NAMALWA (cell line): ENCODE results near the gene KCNMB1.

Experiments used
- DNase-seq: peaks from one replicate; pipeline ENCODE4 v3.0.0-alpha.2; 2015; ENCODE audit warnings: low spot score

Gene KCNMB1

DNA sequence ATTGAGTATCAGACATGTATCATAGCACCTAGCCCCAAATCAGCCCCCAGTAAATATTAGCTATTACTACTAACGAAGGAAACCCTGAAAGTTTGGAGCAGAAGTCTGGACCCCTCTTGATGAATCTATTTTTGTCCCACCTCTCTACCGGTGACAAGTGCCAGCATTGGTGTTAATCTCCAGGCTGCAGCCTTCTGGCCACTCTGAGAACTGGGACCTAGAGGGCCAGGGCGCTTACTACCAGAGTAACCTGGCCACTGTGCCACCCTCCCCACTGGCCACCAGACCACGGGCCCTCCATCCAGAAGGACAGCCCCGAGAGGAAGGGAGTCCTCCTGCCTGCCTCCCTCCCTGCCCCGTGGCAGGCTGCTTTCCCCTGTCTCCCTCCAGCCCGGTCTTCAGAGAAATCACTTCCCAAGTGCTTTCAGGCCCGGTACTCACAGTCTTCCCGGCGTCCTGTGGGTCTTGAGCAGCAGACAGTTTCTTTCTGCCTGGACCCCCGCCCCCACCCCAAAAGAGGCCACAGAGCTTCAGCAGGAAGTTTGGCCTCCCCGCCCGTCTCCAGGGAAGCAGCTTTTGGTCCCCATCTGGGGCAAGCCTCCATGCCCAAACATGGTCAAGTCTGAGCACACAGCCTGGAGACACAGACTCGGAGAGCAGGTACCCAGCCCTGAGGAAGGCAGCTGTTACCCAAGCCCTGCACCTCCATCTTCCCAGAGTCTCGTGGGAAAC, at the start of gene KCNMB1:
KCNMB1 (minus strand) TSS at position 550 of the 732 bp plus-strand sequence. CDS start 3,920 bp downstream, outside the sequence.
- DNase-seq = no peak

DNA sequence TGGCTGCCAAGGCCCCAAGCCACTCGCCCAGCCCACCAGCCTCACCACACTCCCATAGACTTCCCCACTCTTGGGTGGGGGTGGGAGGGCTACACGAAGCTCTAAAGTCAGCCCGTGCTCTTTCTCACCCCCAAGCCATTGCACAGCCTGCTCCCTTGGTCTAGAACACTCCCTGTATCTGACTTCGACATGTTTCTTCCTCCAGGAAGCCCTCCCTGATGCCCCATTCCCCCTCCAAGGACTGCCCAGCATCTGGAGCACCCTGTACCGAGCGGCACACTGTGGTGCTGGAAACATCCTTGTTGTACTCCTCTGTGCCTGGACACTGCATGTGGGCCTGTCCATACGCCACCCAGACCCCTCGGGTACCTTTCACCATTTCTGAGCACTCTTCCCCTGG, 49.4 kb upstream of the KCNMB1 start:
- DNase-seq = no peak

GRCh38 chr5:170437621-170438375, 48.6 kb upstream of the KCNMB1 start:
- no peak for DNase-seq

DNA sequence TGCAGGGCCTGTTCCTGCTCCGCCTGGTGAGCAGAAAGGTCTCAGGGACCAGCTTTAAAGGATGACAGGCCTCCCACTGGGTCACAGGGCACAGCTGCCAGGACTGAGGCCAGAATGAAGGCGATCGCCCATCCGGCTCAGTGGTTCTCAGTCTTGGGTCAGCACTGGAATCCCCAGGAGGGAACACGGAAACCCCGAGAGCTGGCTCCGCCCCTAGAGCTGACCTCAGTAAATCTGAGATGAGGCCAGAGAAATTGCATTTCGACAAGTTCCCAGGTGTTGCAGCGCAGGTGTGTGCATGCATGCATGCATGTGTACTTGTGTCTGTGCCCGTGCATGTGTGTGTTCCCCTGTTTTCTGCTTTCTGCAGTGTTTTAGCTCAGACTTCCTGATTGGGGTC, 47.2 kb upstream of the KCNMB1 start:
- DNase-seq = no peak

- peak; percentile 67 for DNase-seq
Measured at GRCh38 chr5:170434966-170435605, 45.9 kb upstream of the KCNMB1 start.

DNA sequence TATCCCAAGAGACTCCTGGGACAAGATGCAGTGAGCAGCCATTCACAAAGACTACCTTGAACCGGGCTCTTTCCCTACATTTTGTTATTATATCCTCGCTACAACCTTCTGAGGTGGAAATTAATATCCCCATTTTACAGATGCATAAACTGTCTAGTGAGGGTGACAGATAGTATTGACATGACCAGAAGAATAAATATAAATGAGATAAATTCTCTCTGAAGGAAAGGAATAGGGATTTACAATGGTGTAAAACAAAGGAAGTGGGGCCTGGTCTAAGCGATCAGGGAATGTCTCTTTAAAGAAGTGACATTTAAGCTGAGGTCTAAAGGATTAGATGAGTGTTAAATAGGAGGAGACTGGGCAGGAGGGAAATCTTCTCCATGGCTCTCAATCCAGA, 43.5 kb upstream of the KCNMB1 start:
- no peak for DNase-seq

DNA sequence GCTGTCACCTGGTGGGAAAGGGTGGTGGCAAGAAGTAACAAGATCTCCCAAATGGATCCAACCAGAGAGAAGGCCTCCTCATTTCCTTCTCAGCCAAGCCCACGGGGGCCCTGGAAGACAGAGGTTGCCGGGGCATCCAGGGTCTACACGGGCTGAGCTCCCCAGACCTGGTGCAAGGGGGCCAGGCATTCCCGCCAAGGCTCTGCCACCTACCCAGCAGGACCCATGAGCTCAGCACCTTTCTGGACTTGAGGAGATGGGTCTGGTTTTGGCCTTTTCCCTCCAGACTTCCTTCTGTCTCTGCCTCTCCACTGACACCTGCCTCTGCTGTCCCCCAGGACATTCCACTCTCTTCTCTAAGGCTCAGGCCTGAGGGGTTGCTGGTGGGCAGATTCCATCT, 42.4 kb upstream of the KCNMB1 start:
- DNase-seq = no peak

- no peak for DNase-seq
Measured at GRCh38 chr5:170430866-170431437, 41.8 kb upstream of the KCNMB1 start.

- DNase-seq = no peak
Measured at GRCh38 chr5:170430256-170430655, 41.1 kb upstream of the KCNMB1 start.

GRCh38 chr5:170429014-170429413, 39.8 kb upstream of the KCNMB1 start:
- peak; percentile 16 for DNase-seq

- no peak for DNase-seq
Measured at GRCh38 chr5:170427672-170428236, 38.6 kb upstream of the KCNMB1 start.

DNA sequence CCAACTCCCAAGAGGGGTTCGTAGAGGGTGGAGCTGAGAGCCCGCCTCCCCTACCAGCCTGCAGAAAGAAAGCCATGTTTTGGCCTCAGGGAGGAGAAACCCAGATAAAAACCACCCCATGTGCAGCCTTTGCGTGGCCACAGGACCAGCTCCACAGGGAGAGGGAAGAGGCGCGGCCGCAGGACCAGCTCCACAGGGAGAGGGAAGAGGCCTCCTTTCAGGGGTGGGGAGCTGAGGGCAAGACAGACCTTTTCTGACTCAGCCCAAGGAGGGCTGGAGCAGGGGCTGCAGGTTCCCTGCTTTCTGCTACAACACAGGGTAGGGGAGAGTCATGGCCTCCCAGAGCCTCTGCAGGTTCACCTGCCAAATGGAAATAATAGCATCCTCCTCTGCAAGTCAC, 37.6 kb upstream of the KCNMB1 start:
- no peak for DNase-seq

DNA sequence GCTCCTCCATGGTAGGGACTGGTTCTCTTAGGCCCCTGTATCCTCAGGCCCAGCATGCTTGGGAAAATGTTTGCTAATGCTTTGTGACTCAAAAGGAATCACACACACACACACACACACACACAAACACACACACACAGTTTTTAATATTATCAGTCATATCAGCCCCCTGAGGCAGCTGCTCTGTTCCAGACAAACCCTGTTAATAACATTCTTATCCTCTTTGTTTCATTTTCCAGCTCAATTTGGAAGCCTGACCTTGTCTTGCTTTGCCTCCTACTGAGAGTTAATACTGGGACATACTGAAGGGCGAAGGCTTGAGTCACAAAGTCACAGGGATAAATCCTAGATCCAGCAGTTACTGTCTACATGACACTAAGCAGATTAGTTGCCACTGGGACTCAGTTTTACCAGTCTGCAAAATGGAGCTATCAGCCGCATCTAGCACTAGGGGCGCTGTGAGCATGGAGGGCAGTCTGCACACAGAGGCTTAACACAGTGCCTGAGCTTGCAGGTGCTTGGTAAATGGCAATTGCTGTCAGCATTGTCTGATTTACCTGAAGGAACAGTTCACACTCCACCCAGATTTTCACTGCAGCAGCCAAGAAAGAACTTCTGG, 37.1 kb upstream of the KCNMB1 start:
- peak; percentile 61 for DNase-seq

GRCh38 chr5:170425731-170426130, 36.6 kb upstream of the KCNMB1 start:
- DNase-seq = no peak

GRCh38 chr5:170424629-170425028, 35.5 kb upstream of the KCNMB1 start:
- DNase-seq = no peak

DNA sequence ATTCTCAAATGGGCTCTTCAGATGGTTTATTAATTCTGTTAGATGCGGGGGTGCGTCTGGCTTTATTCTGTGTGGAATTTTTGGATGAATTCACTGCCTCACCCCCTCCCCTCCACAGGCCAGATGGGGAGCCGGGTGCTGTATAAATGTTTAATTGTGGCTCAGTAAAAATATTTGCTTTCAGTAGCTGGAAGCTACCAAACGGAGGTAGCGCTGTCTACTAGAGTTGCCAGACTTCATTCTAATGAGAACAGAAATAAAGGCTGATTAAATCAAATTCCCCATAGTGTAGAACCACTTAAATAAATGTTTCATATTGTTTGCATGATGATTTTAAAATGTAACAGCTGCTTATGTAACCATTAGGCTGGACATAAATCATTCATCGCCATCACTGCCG, 34.5 kb upstream of the KCNMB1 start:
- DNase-seq = no peak

DNA sequence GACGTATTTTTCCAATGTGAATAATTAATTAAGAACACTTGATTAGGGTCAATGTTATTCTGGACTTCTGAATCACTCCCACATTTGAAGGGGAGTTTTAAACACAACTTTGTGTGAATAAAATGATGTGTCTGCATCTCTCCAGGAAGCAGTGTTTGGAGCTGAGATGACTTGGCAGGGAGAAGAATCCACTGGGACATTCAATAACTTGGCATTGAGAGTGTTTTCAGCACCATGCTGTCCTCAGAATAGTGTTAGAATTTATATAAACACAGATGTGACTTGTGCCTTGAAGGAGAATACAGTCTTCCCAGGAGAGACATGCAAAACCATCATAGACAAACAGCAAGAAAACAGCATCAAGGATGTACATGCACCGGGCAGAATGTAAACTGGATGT, 32.7 kb upstream of the KCNMB1 start:
- DNase-seq = no peak

GRCh38 chr5:170420806-170421412, 31.7 kb upstream of the KCNMB1 start:
- DNase-seq = peak; percentile 74

DNA sequence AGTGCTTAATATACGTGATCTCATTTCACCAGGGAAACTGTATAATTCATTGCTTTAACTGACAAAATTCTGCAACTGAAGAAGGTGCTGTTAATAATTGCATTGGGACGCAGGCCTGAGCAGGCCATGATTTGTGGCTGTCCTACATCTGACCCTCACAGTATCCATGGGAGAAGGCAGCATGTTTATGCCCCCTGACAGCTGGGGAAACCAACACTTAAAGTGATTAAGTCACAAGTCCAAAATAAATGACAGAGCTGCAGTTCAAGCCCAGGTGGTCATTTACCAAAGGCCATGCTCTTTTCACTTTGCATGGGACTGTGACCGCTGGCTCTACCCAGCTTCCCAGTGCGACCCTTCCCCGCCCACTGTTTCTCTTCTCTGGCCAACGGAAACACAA, 30.5 kb upstream of the KCNMB1 start:
- DNase-seq = no peak

DNA sequence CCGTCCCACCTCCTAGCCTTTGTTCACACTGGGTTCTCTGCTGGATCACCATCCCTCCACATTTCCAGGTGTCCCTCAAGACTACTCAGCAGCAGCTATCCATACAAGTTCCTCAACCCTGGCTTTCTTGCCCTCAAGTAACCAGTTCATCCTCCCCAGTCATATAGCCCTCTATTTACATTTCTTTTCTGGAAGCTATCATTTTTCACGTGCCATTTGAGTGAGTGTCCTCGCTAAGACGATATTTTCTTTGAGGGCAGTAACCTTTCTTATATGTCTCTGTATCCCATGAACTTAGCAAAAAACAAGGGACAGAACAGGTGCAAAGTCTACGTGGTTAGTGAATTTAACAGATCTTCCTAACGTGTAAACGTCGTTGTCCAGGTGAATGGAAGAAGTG, 29.6 kb upstream of the KCNMB1 start:
- DNase-seq = no peak

DNA sequence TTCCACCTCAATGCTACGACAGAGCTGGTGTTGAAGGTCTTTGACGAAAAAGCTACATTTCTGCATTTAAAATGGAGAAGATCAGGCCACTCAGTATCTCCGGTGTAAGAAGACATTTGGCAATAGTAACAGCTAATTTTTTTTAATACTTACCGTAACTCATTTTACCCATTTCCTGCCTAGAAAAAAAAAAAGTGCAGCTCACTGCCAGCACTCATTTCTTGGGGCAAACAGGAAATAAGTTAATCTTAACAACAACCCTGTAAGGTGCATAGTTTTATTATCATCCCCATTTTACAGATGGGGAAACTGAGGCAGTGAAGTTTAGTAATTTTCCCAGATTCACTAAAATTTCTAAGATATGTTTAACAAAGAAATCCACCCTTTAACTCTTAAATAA, 27.4 kb upstream of the KCNMB1 start:
- no peak for DNase-seq

GRCh38 chr5:170414786-170415185, 25.6 kb upstream of the KCNMB1 start:
- DNase-seq = no peak
